WTC11 (cell line): Measurements from ENCODE around the gene KCNIP1.

Source experiments
- CTCF ChIP-seq: fragments of 200-600 bp; IDR thresholded peaks from 2 replicates; pipeline ENCODE4 v1.8.0; 2022; ENCODE audit warnings: antibody characterized with exemption
- USF2 ChIP-seq: sonication (generic); formaldehyde crosslinking; IDR thresholded peaks from 2 replicates; pipeline ENCODE4 v1.8.1; 2023; ENCODE audit warnings: mild to moderate bottlenecking, missing genetic modification reagents, moderate library complexity
- TF ChIP-seq, protein P1 (sequence below): sonication (generic); formaldehyde crosslinking; IDR thresholded peaks from 2 replicates; pipeline ENCODE4 v1.8.1; 2022; ENCODE audit warnings: missing genetic modification reagents, borderline replicate concordance

- TF ChIP-seq, protein P1, sequence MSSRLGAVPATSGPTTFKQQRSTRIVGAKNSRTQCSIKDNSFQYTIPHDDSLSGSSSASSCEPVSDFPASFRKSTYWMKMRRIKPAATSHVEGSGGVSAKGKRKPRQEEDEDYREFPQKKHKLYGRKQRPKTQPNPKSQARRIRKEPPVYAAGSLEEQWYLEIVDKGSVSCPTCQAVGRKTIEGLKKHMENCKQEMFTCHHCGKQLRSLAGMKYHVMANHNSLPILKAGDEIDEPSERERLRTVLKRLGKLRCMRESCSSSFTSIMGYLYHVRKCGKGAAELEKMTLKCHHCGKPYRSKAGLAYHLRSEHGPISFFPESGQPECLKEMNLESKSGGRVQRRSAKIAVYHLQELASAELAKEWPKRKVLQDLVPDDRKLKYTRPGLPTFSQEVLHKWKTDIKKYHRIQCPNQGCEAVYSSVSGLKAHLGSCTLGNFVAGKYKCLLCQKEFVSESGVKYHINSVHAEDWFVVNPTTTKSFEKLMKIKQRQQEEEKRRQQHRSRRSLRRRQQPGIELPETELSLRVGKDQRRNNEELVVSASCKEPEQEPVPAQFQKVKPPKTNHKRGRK (CRISPR knock-in tag), result no peak
- TF ChIP-seq USF2 (CRISPR knock-in tag) (no peak), CTCF (no peak)
Observed at GRCh38 chr5:170511551-170512258, 7.9 kb downstream of the KCNIP1 start.
